ENCODE measurements around the gene USH1C.

GRCh38 chr11:17476317-17477083, 67.7 kb downstream of the USH1C start, which contains the start of gene ABCC8:
- no peak for TF ChIP-seq CTCF (IDR thresholded peaks at IDR 0.05)
- no peak for TF ChIP-seq EP300 (IDR thresholded peaks at IDR 0.05)
- TF ChIP-seq POLR2A (IDR thresholded peaks at IDR 0.05): no peak

All from gastroesophageal sphincter (tissue), 3 donors.